A549 (cell line): ENCODE measurements around the gene CNKSR1.

Experiments used
- CEBPB ChIP-seq, 2 experiments: fragments of >200 bp in 1 of 2; sonication (Bioruptor Twin) in 1 of 2; formaldehyde crosslinking in 1 of 2; IDR thresholded peaks; 2 replicates each; pipeline ENCODE4 v1.6.1; 2012 to 2016
- CHD2 ChIP-seq: fragments of 150-350 bp; IDR thresholded peaks from 2 replicates; pipeline ENCODE4 v1.6.1; 2014; ENCODE audit warnings: low read length; ENCODE audit not compliant: partially characterized antibody
- EHMT2 ChIP-seq: fragments of 200-600 bp; sonication (generic); IDR thresholded peaks from 2 replicates; pipeline ENCODE4 v1.6.1; 2016; ENCODE audit warnings: antibody characterized with exemption, low read depth, mild to moderate bottlenecking, moderate library complexity
- EP300 ChIP-seq, 2 experiments: fragments of >200 bp; sonication (Bioruptor Twin); formaldehyde crosslinking; IDR thresholded peaks; 2 replicates in 1 of 2; 3 replicates in 1 of 2; pipeline ENCODE4 v1.6.1; 2016 to 2017
- FOSL2 ChIP-seq, 2 experiments: fragments of 450-650 bp in 1 of 2; fragments of >200 bp in 1 of 2; sonication (Bioruptor Twin) in 1 of 2; formaldehyde crosslinking; IDR thresholded peaks; 2 replicates each; pipeline versions ENCODE4 v1.5.0 to v1.6.1; 2016 to 2020; ENCODE audit warnings: mild to moderate bottlenecking in 1 of 2, moderate library complexity in 1 of 2
- MAFK ChIP-seq: fragments of 450-650 bp; IDR thresholded peaks from 2 replicates; pipeline ENCODE4 v1.6.1; 2014; ENCODE audit not compliant: partially characterized antibody
- NR3C1 ChIP-seq: fragments of >200 bp; sonication (Bioruptor Twin); formaldehyde crosslinking; IDR thresholded peaks from 3 replicates; pipeline ENCODE4 v1.6.1; 2017
- POLR2A ChIP-seq: IDR thresholded peaks from 2 replicates; pipeline ENCODE4 v1.6.1; 2012; ENCODE audit warnings: mild to moderate bottlenecking, low read length
- RAD21 ChIP-seq, 2 experiments: fragments of >200 bp in 1 of 2; sonication (Bioruptor Twin) in 1 of 2; formaldehyde crosslinking in 1 of 2; IDR thresholded peaks in 1 of 2; conservative IDR thresholded peaks in 1 of 2; 2 replicates in 1 of 2; 3 replicates in 1 of 2; pipeline ENCODE4 v1.6.1; 2012 to 2018; ENCODE audit warnings: inconsistent platforms in 1 of 2
- RARB ChIP-seq: fragments of 250-450 bp; sonication (Bioruptor Pico); IDR thresholded peaks from 2 replicates; pipeline ENCODE4 v1.8.0; 2021; ENCODE audit warnings: mild to moderate bottlenecking, moderate library complexity
- ZC3H11A ChIP-seq: fragments of 450-650 bp; IDR thresholded peaks from 2 replicates; pipeline ENCODE4 v1.6.1; 2014; ENCODE audit warnings: antibody characterized with exemption, mild to moderate bottlenecking
- ZFP36 ChIP-seq: fragments of 450-650 bp; IDR thresholded peaks from 2 replicates; pipeline ENCODE4 v1.6.1; 2014; ENCODE audit warnings: borderline replicate concordance; ENCODE audit not compliant: partially characterized antibody
- TF ChIP-seq, protein P1 (sequence below): fragments of >200 bp; sonication (Bioruptor Twin); formaldehyde crosslinking; IDR thresholded peaks from 3 replicates; pipeline ENCODE4 v1.5.1; 2016
- TF ChIP-seq, protein P2 (sequence below): fragments of 450-650 bp; IDR thresholded peaks from 2 replicates; pipeline ENCODE4 v1.6.1; 2014; ENCODE audit warnings: antibody characterized with exemption

DNA sequence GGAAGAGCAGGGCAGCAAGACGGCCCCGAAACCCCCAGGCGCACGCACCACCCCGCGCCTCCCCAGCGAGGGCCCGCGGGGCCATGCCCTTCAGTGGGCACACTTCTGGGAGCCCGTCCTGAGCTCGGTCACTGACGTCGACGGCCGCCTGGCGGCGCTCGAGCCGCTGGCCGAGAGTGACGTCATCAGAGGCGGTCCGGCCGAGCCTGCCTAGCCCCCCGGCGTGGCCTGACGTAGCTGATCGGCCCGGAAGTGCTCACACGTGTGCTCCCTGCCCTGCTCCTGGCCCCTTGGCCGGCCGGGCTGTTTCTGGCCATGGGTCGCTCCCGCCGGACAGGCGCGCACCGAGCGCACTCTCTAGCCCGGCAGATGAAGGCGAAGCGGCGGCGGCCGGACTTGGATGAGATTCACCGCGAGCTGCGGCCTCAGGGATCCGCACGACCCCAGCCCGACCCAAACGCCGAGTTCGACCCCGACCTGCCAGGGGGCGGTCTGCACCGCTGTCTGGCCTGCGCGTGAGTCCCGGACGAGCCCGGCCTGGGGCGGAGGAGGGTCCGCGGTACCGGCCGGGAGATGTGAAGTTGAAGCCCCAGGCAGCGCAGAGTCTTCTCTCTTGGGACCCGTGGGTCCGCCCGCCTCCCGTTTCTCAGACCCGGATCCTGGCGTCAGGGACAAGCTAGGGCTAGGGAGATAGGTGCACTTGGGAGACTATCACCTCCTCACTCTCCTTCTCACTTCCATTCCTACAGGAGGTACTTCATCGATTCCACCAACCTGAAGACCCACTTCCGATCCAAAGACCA lies 7.4 kb upstream of the CNKSR1 start, which contains the start of gene ZNF593:
- no peak for TF ChIP-seq RARB (CRISPR knock-in tag)
- TF ChIP-seq EHMT2: no peak
- TF ChIP-seq, protein P1, sequence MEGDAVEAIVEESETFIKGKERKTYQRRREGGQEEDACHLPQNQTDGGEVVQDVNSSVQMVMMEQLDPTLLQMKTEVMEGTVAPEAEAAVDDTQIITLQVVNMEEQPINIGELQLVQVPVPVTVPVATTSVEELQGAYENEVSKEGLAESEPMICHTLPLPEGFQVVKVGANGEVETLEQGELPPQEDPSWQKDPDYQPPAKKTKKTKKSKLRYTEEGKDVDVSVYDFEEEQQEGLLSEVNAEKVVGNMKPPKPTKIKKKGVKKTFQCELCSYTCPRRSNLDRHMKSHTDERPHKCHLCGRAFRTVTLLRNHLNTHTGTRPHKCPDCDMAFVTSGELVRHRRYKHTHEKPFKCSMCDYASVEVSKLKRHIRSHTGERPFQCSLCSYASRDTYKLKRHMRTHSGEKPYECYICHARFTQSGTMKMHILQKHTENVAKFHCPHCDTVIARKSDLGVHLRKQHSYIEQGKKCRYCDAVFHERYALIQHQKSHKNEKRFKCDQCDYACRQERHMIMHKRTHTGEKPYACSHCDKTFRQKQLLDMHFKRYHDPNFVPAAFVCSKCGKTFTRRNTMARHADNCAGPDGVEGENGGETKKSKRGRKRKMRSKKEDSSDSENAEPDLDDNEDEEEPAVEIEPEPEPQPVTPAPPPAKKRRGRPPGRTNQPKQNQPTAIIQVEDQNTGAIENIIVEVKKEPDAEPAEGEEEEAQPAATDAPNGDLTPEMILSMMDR: peak; percentile 77
- no peak for TF ChIP-seq MAFK
- no peak for TF ChIP-seq ZC3H11A
- peak; percentile 81 for TF ChIP-seq POLR2A
- no peak for TF ChIP-seq EP300 (IDR thresholded peaks at IDR 0.05)
- TF ChIP-seq RAD21 (conservative IDR thresholded peaks at IDR 0.05 in 1 of 2, IDR thresholded peaks at IDR 0.05 in 1 of 2): peak; percentile 17 to 48; a peak in 4 of 5 replicates
- TF ChIP-seq, protein P2, sequence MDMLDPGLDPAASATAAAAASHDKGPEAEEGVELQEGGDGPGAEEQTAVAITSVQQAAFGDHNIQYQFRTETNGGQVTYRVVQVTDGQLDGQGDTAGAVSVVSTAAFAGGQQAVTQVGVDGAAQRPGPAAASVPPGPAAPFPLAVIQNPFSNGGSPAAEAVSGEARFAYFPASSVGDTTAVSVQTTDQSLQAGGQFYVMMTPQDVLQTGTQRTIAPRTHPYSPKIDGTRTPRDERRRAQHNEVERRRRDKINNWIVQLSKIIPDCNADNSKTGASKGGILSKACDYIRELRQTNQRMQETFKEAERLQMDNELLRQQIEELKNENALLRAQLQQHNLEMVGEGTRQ: peak; percentile 38; the same call in 1 of the 2 replicates
- TF ChIP-seq NR3C1: no peak
- no peak for TF ChIP-seq CEBPB (IDR thresholded peaks at IDR 0.05)
- TF ChIP-seq CHD2: no peak
- TF ChIP-seq FOSL2 (IDR thresholded peaks at IDR 0.05): no peak
- TF ChIP-seq FOSL2 (CRISPR knock-in tag; IDR thresholded peaks at IDR 0.05): peak; percentile 90
- no peak for TF ChIP-seq ZFP36
